Measurements from ENCODE around the gene LRP1.
A peak's percentile ranks its signal among the peaks of the same experiment; 100 is the strongest.

- TF ChIP-seq PATZ1 (CRISPR knock-in tag; IDR thresholded peaks at IDR 0.05; ENCODE audit: borderline replicate concordance) (peak; percentile 57; the same call in 1 of the 2 replicates), OSR1 (CRISPR knock-in tag; IDR thresholded peaks at IDR 0.05) (no peak), ZNF8 (CRISPR knock-in tag; IDR thresholded peaks at IDR 0.05) (no peak), ZNF565 (CRISPR knock-in tag; conservative IDR thresholded peaks at IDR 0.05; ENCODE audit: low read depth) (no peak)
Observed at GRCh38 chr12:57086493-57087009, 41.7 kb upstream of the LRP1 start.
